Measurements from ENCODE around the gene OR5K2.
A peak's percentile ranks its signal among the peaks of the same experiment; 100 is the strongest.

OR5K2 gene

GRCh38 chr3:98497381-98497780 is at the start of gene OR5K2:
Gene OR5K2, plus strand, starts transcription at chr3:98497681. Its CDS starts 0 bp downstream, at chr3:98497681.
- DNase-seq (ENCODE audit: low read depth): no peak

DNA sequence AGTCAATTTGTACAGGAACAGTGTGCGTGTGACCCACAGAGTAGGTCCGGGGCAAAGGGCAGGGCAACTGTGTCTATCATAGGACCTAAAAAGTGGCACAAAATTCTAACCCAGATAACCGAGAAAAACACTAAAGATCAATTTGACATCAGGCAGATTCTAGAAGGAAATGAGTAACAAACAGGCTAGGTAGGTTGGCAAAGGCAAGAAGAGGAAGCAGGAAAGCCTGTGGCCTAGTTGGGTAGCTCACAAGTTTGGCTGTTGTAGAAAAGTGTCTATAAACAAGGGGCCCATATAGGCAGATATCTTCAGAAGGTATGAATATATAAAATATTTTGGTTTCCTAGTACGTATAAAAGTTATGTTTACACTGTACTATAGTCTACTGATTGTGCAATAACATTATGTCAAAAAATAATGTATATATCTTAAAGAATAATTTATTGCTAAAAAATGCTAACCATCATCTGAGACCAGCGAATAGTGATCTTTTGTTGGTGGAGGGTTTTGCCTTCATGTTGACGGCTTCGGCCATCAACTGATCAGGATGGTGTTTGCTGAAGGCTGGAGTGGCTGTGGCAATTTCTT is 47.8 kb upstream of the OR5K2 start:
- DNase-seq (ENCODE audit: low read depth): no peak

DNA sequence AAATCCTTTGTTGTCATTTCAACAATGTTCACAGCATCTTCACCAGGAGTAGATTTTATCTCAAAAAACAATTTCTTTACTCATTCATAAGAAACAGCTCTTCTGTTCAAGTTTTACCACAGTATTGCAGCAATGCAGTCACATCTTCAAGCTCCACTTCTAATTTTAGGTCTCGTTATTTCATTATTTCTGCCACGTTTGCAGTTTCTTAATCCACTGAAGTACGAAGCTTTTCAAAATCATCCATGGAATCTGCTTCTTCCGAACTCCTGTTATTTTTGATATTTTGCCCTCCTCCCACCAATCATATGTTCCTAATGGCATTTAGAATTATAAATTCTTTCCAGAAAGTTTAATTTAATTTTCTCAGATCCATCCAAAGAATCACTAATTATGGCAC is 47.1 kb upstream of the OR5K2 start:
- DNase-seq (ENCODE audit: low read depth): no peak

- DNase-seq (ENCODE audit: low read depth): no peak
Observed at GRCh38 chr3:98453827-98454226, 43.7 kb upstream of the OR5K2 start.

- no peak for DNase-seq (ENCODE audit: low read depth)
Observed at GRCh38 chr3:98454929-98455328, 42.6 kb upstream of the OR5K2 start.

DNA sequence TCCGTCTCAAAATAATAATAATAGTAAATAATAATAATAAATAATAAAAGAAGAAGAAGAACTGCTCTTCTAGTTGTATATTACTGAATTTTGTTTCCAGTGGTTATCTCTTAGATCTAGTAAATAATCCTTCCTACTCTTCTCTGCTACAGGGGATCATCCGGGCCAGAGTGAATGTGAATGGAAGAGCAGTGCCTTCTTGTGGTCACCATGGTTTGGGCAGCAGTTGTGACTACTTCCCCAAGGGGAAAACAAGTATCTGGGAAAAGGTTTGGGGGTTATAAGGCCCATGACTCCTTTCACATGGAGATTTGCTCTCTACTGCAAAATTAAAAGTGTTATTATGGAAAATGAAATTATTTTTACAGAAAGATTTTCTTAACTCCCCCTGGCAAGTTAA is 39.9 kb upstream of the OR5K2 start:
- no peak for DNase-seq (ENCODE audit: low read depth)

GRCh38 chr3:98460220-98460619 is 37.3 kb upstream of the OR5K2 start:
- DNase-seq (ENCODE audit: low read depth): no peak

DNA sequence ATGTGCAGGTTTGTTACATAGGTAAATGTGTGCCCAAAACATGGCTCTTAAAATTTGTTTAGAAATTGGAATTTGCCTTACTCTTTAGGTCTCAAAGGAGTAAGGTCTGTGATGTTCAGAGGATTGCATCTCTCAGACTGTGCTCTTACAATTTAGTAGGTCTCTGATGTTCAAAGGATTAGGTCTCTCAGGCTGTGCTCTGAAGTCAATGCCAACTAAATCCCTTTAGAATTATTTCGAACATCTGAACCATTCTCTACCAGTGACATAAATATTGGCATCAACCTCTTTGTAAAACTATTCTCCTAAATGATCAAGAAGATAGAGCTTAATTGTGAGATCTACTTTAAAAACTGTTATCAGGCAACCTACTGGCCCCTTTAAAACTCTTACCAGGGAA is 34.6 kb upstream of the OR5K2 start, which contains the start of gene OR5K1:
TSS of gene OR5K1 (plus strand) at position 301 of the 400 bp plus-strand sequence. CDS start 6,376 bp downstream, outside the sequence.
- no peak for DNase-seq (ENCODE audit: low read depth)

- no peak for DNase-seq (ENCODE audit: low read depth)
Observed at GRCh38 chr3:98482717-98483482, 14.6 kb upstream of the OR5K2 start.

DNA sequence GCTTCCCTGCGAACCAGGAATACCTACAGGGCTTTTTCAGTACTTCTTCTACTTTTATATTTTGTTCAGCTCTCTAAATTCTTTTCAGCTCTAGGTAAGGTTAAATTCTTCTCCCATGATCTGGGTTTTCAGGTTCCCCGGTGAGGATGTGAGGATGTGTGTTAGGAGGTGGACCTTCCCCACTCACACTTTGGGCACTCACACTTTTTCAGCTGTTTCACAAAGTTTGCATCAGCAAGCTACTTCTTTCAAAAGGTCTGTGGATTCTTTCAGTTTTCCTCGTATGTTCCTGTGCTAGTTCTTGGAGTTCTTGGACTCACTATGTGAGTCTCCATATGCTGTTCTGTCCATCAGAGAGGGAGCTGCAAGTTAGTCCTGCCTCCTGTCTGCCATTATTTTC is 13.9 kb upstream of the OR5K2 start:
- no peak for DNase-seq (ENCODE audit: low read depth)

DNA sequence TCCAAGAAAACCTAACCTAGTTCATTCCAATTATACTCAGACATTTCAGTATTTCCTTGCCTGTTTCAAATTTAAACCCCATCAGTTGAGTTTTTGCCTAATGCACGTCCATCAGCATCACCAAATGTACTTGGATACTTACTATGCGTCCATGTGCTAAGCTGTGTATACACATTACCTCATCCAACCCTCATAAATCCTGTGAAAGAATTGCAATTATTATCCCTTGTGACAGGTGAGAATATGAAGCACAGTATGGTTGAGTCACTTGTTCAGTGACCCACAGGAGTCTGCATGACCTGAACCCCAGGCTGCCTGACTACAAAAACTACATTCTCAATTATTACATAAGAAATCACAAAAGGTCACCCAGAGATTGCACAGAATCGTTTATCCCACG is 2.5 kb downstream of the OR5K2 start:
- DNase-seq (ENCODE audit: low read depth): no peak

- DNase-seq (ENCODE audit: low read depth): no peak
Observed at GRCh38 chr3:98501270-98501669, 3.8 kb downstream of the OR5K2 start.

- no peak for DNase-seq (ENCODE audit: low read depth)
Observed at GRCh38 chr3:98501863-98502576, 4.5 kb downstream of the OR5K2 start.

- no peak for DNase-seq (ENCODE audit: low read depth)
Observed at GRCh38 chr3:98504539-98504938, 7.1 kb downstream of the OR5K2 start.

DNA sequence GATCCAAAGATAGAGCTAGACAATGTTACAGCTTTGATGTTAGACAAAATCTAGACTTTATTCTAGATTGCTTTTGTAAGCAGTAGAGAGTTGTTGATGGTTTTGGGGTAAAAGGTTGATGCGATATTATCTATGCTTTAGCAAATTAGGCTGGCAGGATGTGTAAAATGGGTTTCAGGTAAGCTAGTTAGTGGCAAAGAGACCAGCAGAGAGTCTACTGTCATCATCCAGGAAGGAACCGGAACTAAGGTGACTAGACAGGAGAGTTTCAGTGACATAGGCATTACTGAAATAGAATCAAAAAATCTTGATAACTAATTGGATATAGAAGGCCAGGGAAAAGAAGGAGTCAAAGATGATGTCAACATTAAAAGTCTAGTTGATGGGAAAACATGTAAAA is 11.1 kb downstream of the OR5K2 start:
- no peak for DNase-seq (ENCODE audit: low read depth)

DNA sequence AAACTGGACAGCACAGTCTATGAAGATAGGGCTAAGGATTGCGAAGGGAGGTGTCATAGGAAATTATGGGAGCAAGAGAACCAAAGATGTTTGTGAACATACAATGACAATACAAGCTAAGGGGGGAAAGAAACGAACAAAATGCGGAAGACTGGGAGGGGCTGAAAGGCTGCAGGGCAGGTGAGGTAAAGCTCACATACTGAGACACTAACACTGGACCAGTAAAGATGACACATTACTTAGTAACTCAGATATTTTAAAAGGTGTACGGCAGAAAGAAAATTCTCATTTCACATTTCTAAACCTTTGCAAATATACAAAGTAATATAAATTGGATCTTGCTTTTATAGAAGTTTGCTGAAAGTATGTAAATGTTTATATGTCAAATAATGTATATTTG is 15.1 kb downstream of the OR5K2 start:
- DNase-seq (ENCODE audit: low read depth): no peak

- DNase-seq (ENCODE audit: low read depth): no peak
Observed at GRCh38 chr3:98513091-98513511, 15.6 kb downstream of the OR5K2 start.

GRCh38 chr3:98513736-98514135 is 16.3 kb downstream of the OR5K2 start:
- DNase-seq (ENCODE audit: low read depth): no peak

DNA sequence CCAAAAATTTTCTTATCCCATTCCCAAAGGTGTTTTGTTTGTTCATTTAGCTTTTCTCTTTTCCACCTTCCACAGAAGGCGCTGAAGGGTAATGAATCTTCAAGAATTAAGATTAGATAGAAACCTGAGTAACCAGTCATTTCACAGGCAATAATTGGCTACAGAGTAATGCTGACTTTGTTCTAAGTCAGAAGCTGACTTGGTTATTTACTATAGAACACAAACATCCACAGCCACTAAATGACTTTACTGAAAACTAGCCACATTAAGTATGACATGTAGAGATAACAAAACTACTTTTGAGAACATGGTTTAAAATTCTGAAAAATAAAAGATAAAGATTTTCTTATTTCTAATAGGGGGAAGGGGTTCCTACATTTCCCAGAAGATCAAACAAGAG is 17.5 kb downstream of the OR5K2 start:
- DNase-seq (ENCODE audit: low read depth): no peak

DNA sequence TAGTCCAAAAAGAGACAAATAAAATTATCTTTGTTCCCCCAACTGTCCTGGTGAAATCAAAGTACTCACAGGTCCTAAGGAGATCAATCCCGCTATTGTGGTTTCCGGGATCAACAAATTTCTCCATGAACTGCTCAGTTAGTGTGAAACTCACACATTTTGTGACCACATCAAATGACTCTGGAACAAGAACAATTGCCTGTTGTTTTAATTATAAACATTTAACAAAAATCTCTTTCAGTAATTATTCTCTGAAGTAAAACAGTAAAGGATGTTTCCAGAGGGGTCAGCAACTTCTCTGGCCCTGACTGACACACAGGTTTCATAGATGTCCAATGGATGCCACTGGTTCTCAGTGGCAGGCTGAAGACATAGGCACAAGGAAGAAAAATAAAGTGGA is 21.3 kb downstream of the OR5K2 start:
- no peak for DNase-seq (ENCODE audit: low read depth)

GRCh38 chr3:98519351-98519750 is 21.9 kb downstream of the OR5K2 start:
- no peak for DNase-seq (ENCODE audit: low read depth)

DNA sequence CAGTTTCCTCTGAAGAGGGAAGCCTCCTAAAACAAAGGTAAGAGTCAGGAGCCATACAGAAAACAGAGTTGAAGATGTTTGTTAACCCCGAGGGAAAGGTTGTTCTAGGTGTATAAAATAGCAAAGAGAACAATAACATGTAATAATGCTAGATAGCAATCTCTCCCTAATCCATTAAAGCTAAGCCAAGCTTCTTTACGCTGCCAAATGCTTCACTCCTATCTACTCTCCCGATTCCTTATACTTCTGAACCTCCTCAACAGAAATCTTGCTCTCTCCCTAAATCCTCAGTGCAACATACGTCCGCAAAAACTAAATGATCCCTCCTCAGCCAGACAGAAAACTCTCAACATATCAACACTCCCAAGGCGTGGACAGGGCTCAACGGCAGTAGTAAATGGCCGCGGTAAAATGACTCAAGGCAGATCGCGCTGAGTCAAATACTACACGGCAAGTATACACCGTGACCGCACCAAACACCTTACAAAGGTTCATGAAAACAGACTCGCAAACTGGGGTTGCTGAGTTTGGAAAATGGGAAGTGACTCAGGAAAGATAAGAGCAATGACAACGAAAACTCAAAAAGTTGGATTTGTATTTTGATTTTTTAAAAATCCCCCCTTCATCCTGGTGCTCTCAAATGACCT is 24.5 kb downstream of the OR5K2 start:
- DNase-seq (ENCODE audit: low read depth): peak; percentile 27
